HepG2 (cell line): ENCODE data around the gene SRSF10. TPM values are rescaled to one million over a fixed set of nuclear protein-coding genes. Genes with fewer than 3 reads are reported as not detected.

Experiments
- ATAC-seq: fragments of 200-7000 bp; cut with Tn5 transposase; 3 replicates; pipeline ENCODE4 v1.9.1; 2020; ENCODE audit warnings: mild to moderate bottlenecking, moderate library complexity
- BruUV-seq: library from RNA; stranded (reverse); fragments of 400-500 nt; replicated peaks from 2 replicates; lab custom pipeline; 2021; lab: Mats Ljungman, UMichigan
- CTCF ChIA-PET: fragments of 300-600 bp; formaldehyde crosslinking; extraction: SDS; loops from one replicate; lab custom pipeline; 2021; ENCODE audit warnings: low total read pairs, inconsistent platforms, low intra/inter-chr PET ratio; lab: Yijun Ruan, JAX
- POLR2A ChIA-PET: fragments of 350-600 bp; sonication (Branson Sonifier 250); formaldehyde crosslinking; loops from one replicate; lab custom pipeline; 2020; ENCODE audit warnings: antibody characterized with exemption, inconsistent platforms; lab: Yijun Ruan, JAX
- DNase-seq: peaks from one replicate; pipeline ENCODE4 v3.0.0-alpha.2; 2015; ENCODE audit warnings: low spot score
- FAIRE-seq: peaks from 3 replicates; lab custom pipeline; 2011; peaks lifted over from hg19 to GRCh38; lab: Jason Lieb, UNC
- H2AFZ ChIP-seq: one replicate; pipeline ENCODE4 v1.6.1; 2011; ENCODE audit warnings: low read length, inconsistent platforms
- H3K27ac ChIP-seq: fragments of 300-600 bp; 3 replicates; pipeline ENCODE4 v1.8.0; 2011; ENCODE audit warnings: mixed run types, mild to moderate bottlenecking, mixed read lengths, low read length, inconsistent platforms; ENCODE audit not compliant: insufficient read depth; ENCODE audit errors: extremely low read length
- H3K27me3 ChIP-seq, 2 experiments: fragments of 200-600 bp in 1 of 2; 2 replicates in 1 of 2; 3 replicates in 1 of 2; pipeline versions ENCODE4 v1.6.0 to v1.8.0; 2011; ENCODE audit warnings: low read length in 2 of 2, mild to moderate bottlenecking in 2 of 2, moderate library complexity in 2 of 2, inconsistent platforms in 1 of 2; ENCODE audit not compliant: insufficient read depth in 2 of 2, control insufficient read depth in 1 of 2
- H3K36me3 ChIP-seq, 2 experiments: fragments of 200-600 bp in 1 of 2; replicated peaks in 1 of 2; 2 replicates in 1 of 2; 3 replicates in 1 of 2; pipeline versions ENCODE4 v1.5.1 to v1.8.0; 2011; ENCODE audit warnings: low read length in 2 of 2, inconsistent platforms in 1 of 2; ENCODE audit not compliant: insufficient read depth in 2 of 2, control insufficient read depth in 1 of 2
- H3K4me1 ChIP-seq: 2 replicates; pipeline ENCODE4 v1.5.1; 2012; ENCODE audit warnings: low read length, inconsistent platforms; ENCODE audit not compliant: insufficient read depth
- H3K4me2 ChIP-seq: 2 replicates; pipeline ENCODE4 v1.6.0; 2011; ENCODE audit warnings: low read depth, low read length, inconsistent platforms
- H3K4me3 ChIP-seq, 3 experiments: fragments of 200-600 bp in 1 of 3; sonication (generic), shearing (Covaris generic) in 1 of 3; replicated peaks in 1 of 3; 2 replicates each; pipeline ENCODE4 v1.5.1; 2011 to 2016; ENCODE audit warnings: low read length in 3 of 3, inconsistent platforms in 2 of 3, low read depth in 2 of 3, mild to moderate bottlenecking in 2 of 3, control low read depth in 1 of 3, mixed read lengths in 1 of 3; ENCODE audit not compliant: insufficient read depth in 1 of 3
- H3K79me2 ChIP-seq: one replicate; pipeline ENCODE4 v1.6.1; 2011; ENCODE audit warnings: low read length, inconsistent platforms; ENCODE audit not compliant: insufficient read depth
- H3K9ac ChIP-seq: 2 replicates; pipeline ENCODE4 v1.6.0; 2011; ENCODE audit warnings: mild to moderate bottlenecking, low read depth, low read length, inconsistent platforms; ENCODE audit not compliant: insufficient read depth
- H3K9me3 ChIP-seq: 2 replicates; pipeline ENCODE4 v1.5.1; 2012; ENCODE audit warnings: mild to moderate bottlenecking, low read length
- H4K20me1 ChIP-seq: 2 replicates; pipeline ENCODE4 v1.6.0; 2011; ENCODE audit warnings: inconsistent platforms, mild to moderate bottlenecking, low read length, moderate library complexity; ENCODE audit not compliant: insufficient read depth
- AGO1 ChIP-seq: fragments of 200-400 bp; formaldehyde crosslinking; IDR thresholded peaks from 2 replicates; pipeline ENCODE4 v1.6.1; 2017; ENCODE audit warnings: mild to moderate bottlenecking, low read depth, low read length, moderate library complexity; ENCODE audit not compliant: poor library complexity, severe bottlenecking
- BCL3 ChIP-seq: sonication (generic); formaldehyde crosslinking; IDR thresholded peaks from 2 replicates; pipeline ENCODE4 v1.5.1; 2020; ENCODE audit warnings: mild to moderate bottlenecking, missing genetic modification reagents, moderate library complexity
- CHD2 ChIP-seq: IDR thresholded peaks from 2 replicates; pipeline ENCODE4 v1.6.1; 2011; ENCODE audit warnings: low read depth, low read length, improper control_type of control experiment
- DDIT3 ChIP-seq: sonication (generic); formaldehyde crosslinking; IDR thresholded peaks from 2 replicates; pipeline ENCODE4 v1.4.0; 2020; ENCODE audit warnings: mild to moderate bottlenecking, missing genetic modification reagents
- FOSL1 ChIP-seq: sonication (generic); formaldehyde crosslinking; IDR thresholded peaks from 2 replicates; pipeline ENCODE4 v1.9.0; 2021; ENCODE audit warnings: missing genetic modification reagents, borderline replicate concordance
- FOSL2 ChIP-seq: sonication (generic); formaldehyde crosslinking; IDR thresholded peaks from 2 replicates; pipeline ENCODE4 v1.4.0; 2020; ENCODE audit warnings: missing genetic modification reagents
- GATAD2A ChIP-seq: IDR thresholded peaks from 2 replicates; pipeline ENCODE4 v1.6.1; 2016
- GFI1 ChIP-seq: sonication (generic); formaldehyde crosslinking; IDR thresholded peaks from 2 replicates; pipeline ENCODE4 v1.5.0; 2020; ENCODE audit warnings: missing genetic modification reagents, mild to moderate bottlenecking, borderline replicate concordance
- HIC2 ChIP-seq: sonication (generic); formaldehyde crosslinking; IDR thresholded peaks from 2 replicates; pipeline ENCODE4 v1.9.0; 2022; ENCODE audit warnings: low read depth, missing genetic modification reagents
- MIER3 ChIP-seq: IDR thresholded peaks from 2 replicates; pipeline ENCODE4 v1.6.1; 2016; ENCODE audit warnings: missing compliant biosample characterization, borderline replicate concordance
- NFAT5 ChIP-seq: sonication (generic); formaldehyde crosslinking; IDR thresholded peaks from 2 replicates; pipeline ENCODE4 v1.4.0; 2020; ENCODE audit warnings: missing genetic modification reagents
- PHF21A ChIP-seq: sonication (generic); formaldehyde crosslinking; IDR thresholded peaks from 2 replicates; pipeline ENCODE4 v1.5.0; 2020; ENCODE audit warnings: mild to moderate bottlenecking, missing genetic modification reagents
- RARG ChIP-seq: sonication (generic); formaldehyde crosslinking; IDR thresholded peaks from 2 replicates; pipeline ENCODE4 v1.4.0; 2020; ENCODE audit warnings: low read depth, mild to moderate bottlenecking, missing genetic modification reagents
- SIN3B ChIP-seq: fragments of 150-350 bp; IDR thresholded peaks from 2 replicates; pipeline ENCODE4 v1.6.1; 2014; ENCODE audit warnings: low read length
- SPEN ChIP-seq: sonication (generic); formaldehyde crosslinking; IDR thresholded peaks from 2 replicates; pipeline ENCODE4 v1.5.1; 2020; ENCODE audit warnings: low read depth, mild to moderate bottlenecking, missing genetic modification reagents
- TEAD3 ChIP-seq: optimal IDR thresholded peaks from 2 replicates; pipeline ENCODE3; 2016; ENCODE audit warnings: borderline replicate concordance
- ZNF451 ChIP-seq: sonication (generic); formaldehyde crosslinking; IDR thresholded peaks from 2 replicates; pipeline ENCODE4 v1.5.0; 2020; ENCODE audit warnings: mild to moderate bottlenecking, missing genetic modification reagents
- ZSCAN31 ChIP-seq: sonication (generic); formaldehyde crosslinking; IDR thresholded peaks from 2 replicates; pipeline ENCODE4 v1.5.0; 2020; ENCODE audit warnings: low read depth, mild to moderate bottlenecking, missing genetic modification reagents
- WGBS: methylation state at CpG from one replicate; pipeline ENCODE4 v1.1.6; 2017; ENCODE audit warnings: low lambda C conversion rate; 5-methylcytosine and 5-hydroxymethylcytosine counted together
- in situ Hi-C: cut with HindIII; loops from 2 replicates; pipeline ENCODE4 v1.10.0; 2017; ENCODE audit warnings: low pct_unique_long_range_greater_than_20kb; ENCODE audit not compliant: extremely low pct_ligation_motif_present
- intact Hi-C: fragments of 100-400 bp; cut with micrococcal nuclease; formaldehyde crosslinking; loops from one replicate; pipeline ENCODE4 v1.10.0; 2022; ENCODE audit not compliant: unreplicated experiment
- polyA plus RNA-seq, 8 experiments: library from polyadenylated mRNA; depleted of rRNA in 3 of 8; stranded (reverse) in 7 of 8; unstranded in 1 of 8; fragments of >200 nt; fragmentation: Illumina TruSeq in 4 of 8; extraction: Trizol in 4 of 8; gene quantifications; 2 replicates each; pipeline versions ENCODE4 v1.2.1 to v1.2.3, GENCODE V29; 2011 to 2016; ENCODE audit warnings: low read depth in 4 of 8, missing spikeins in 1 of 8, mixed read lengths in 1 of 8; ENCODE audit not compliant: insufficient read depth in 1 of 8
- total RNA-seq, 5 experiments: library from RNA; depleted of rRNA; stranded (reverse); fragments of >200 nt; fragmentation: Illumina TruSeq; extraction: Trizol; gene quantifications; 2 replicates each; pipeline ENCODE4 v1.2.3, GENCODE V29; 2016; ENCODE audit warnings: low read depth in 1 of 5

The SRSF10 gene
- total and polyA plus RNA-seq, 2 of the 13 experiments (the other 11 are each of a cell fraction or from before 2014, with no cell fraction given): 126 to 186 TPM

GRCh38 chr1:24009406-24009805, 29.3 kb upstream of the SRSF10 start:
- WGBS: 28% methylated on average over 1 of the region's 1 CpG
- Histone ChIP-seq H3K4me1 (peaks cover 83% of the 10 kb centered on the region), H3K9ac (no peak overlapping the region), H3K27me3 (no peaks in the 10 kb centered on the region), H2AFZ (no peak overlapping the region), H3K27ac (no peak overlapping the region), H4K20me1 (no peaks in the 10 kb centered on the region), H3K9me3 (no peaks in the 10 kb centered on the region), H3K4me2 (peak overlapping the region; percentile 32; the same call in 1 of the 2 replicates), H3K79me2 (no peaks in the 10 kb centered on the region), H3K36me3 (no peaks in the 10 kb centered on the region), H3K4me3 (no peak overlapping the region)
- no peak for FAIRE-seq
- intact Hi-C loops (no loop called here), in situ Hi-C loops (no loop called here)
- peak; percentile 96 for ATAC-seq
- BruUV-seq: no TSS peak
- ChIA-PET POLR2A (interaction anchor here (0.7 to 5.0 kb wide), 6 partner anchors 9 to 318 kb away, joined by 3 to 42 read pairs (median 4); partner anchors contain the start of genes RPL11 and SRSF10), CTCF (no interaction called here)
- DNase-seq: peak; percentile 76
- no peak for TF ChIP-seq AGO1
- TF ChIP-seq FOSL1: peak; percentile 71; the same call in 1 of the 2 replicates
- no peak for TF ChIP-seq DDIT3 (CRISPR knock-in tag)
- TF ChIP-seq TEAD3 (CRISPR knock-in tag): peak; percentile 98
- TF ChIP-seq HIC2: peak; percentile 51; the same call in 1 of the 2 replicates
- TF ChIP-seq PHF21A (CRISPR knock-in tag): peak; percentile 85
- TF ChIP-seq BCL3 (CRISPR knock-in tag): no peak
- TF ChIP-seq FOSL2: peak; percentile 96
- no peak for TF ChIP-seq ZNF451 (CRISPR knock-in tag)
- 0 out of 2 replicates have a peak, but pooled peaks have one; percentile 41 for TF ChIP-seq MIER3
- TF ChIP-seq ZSCAN31 (CRISPR knock-in tag): no peak
- TF ChIP-seq GFI1: peak; percentile 96
- TF ChIP-seq CHD2: no peak
- TF ChIP-seq SIN3B: no peak
- peak; percentile 63 for TF ChIP-seq GATAD2A (CRISPR knock-in tag)
- no peak for TF ChIP-seq RARG (CRISPR knock-in tag)
- no peak for TF ChIP-seq SPEN (CRISPR knock-in tag)
- TF ChIP-seq NFAT5 (CRISPR knock-in tag): no peak
